ENCODE results near the gene OR9Q1.
A peak's percentile ranks its signal among the peaks of the same experiment; 100 is the strongest.

Gene OR9Q1

GRCh38 chr11:58177409-58178054 lies 153.9 kb downstream of the OR9Q1 start:
- Histone ChIP-seq H3K4me1 (ENCODE audit: control insufficient read depth in 2 of 2, insufficient read depth in 2 of 2, low read length in 2 of 2) (no peaks in the 10 kb centered on the region), H3K27me3 (ENCODE audit: control insufficient read depth in 2 of 2, insufficient read depth in 2 of 2, low read length in 2 of 2) (no peaks in the 10 kb centered on the region), H3K4me3 (ENCODE audit: low read length in 2 of 2) (no peak overlapping the region), H3K27ac (ENCODE audit: low read depth in 2 of 2, low read length in 2 of 2) (no peak overlapping the region), H3K9ac (ENCODE audit: low read depth in 1 of 2, low read length in 2 of 2) (no peak overlapping the region), H3K9me3 (ENCODE audit: control insufficient read depth in 2 of 2, low read length in 2 of 2) (no peaks in the 10 kb centered on the region), H3K36me3 (ENCODE audit: control insufficient read depth in 2 of 2, insufficient read depth in 2 of 2, low read length in 2 of 2) (no peaks in the 10 kb centered on the region)

- H3K27ac ChIP-seq (ENCODE audit: low read depth in 2 of 2, low read length in 2 of 2): no peak overlapping the region
- no peaks in the 10 kb centered on the region for H3K27me3 ChIP-seq (ENCODE audit: control insufficient read depth in 2 of 2, insufficient read depth in 2 of 2, low read length in 2 of 2)
- H3K9ac ChIP-seq (ENCODE audit: low read depth in 1 of 2, low read length in 2 of 2): no peak overlapping the region
- no peaks in the 10 kb centered on the region for H3K9me3 ChIP-seq (ENCODE audit: control insufficient read depth in 2 of 2, low read length in 2 of 2)
- H3K4me3 ChIP-seq (ENCODE audit: low read length in 2 of 2): no peak overlapping the region
- H3K36me3 ChIP-seq (ENCODE audit: control insufficient read depth in 2 of 2, insufficient read depth in 2 of 2, low read length in 2 of 2): no peaks in the 10 kb centered on the region
- no peaks in the 10 kb centered on the region for H3K4me1 ChIP-seq (ENCODE audit: control insufficient read depth in 2 of 2, insufficient read depth in 2 of 2, low read length in 2 of 2)
Measured at GRCh38 chr11:58178444-58178843, 154.8 kb downstream of the OR9Q1 start.

- no peaks in the 10 kb centered on the region for H3K36me3 ChIP-seq (ENCODE audit: control insufficient read depth in 2 of 2, insufficient read depth in 2 of 2, low read length in 2 of 2)
- no peaks in the 10 kb centered on the region for H3K27me3 ChIP-seq (ENCODE audit: control insufficient read depth in 2 of 2, insufficient read depth in 2 of 2, low read length in 2 of 2)
- no peak overlapping the region for H3K27ac ChIP-seq (ENCODE audit: low read depth in 2 of 2, low read length in 2 of 2)
- no peak overlapping the region for H3K4me3 ChIP-seq (ENCODE audit: low read length in 2 of 2)
- no peaks in the 10 kb centered on the region for H3K4me1 ChIP-seq (ENCODE audit: control insufficient read depth in 2 of 2, insufficient read depth in 2 of 2, low read length in 2 of 2)
- no peaks in the 10 kb centered on the region for H3K9me3 ChIP-seq (ENCODE audit: control insufficient read depth in 2 of 2, low read length in 2 of 2)
- H3K9ac ChIP-seq (ENCODE audit: low read depth in 1 of 2, low read length in 2 of 2): no peak overlapping the region
Measured at GRCh38 chr11:58179648-58180047, 156.0 kb downstream of the OR9Q1 start.

DNA sequence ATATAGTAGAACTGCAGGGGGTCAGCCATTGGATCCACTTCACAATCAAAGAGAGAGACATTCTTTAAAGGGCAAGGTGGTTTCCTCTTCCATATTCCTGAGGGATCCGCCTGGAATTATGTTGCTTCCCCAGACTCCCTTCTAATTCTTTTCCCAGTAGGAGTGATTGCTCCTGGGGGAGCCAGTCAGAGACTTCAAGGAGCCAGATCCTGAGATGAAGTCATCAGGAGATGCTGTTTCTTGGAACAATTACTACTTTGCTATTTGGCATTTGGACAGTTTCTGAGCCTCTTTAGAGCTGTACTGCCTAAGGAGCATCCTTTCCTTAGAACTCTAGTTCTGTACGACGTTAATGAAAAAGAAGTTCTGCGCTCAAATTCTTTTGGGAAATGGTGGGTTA lies 163.3 kb downstream of the OR9Q1 start:
- H3K9ac ChIP-seq (ENCODE audit: low read depth in 1 of 2, low read length in 2 of 2): no peak overlapping the region

GRCh38 chr11:58188770-58189169 lies 165.1 kb downstream of the OR9Q1 start, which contains the start of gene OR9Q2:
Gene OR9Q2, plus strand, starts transcription at chr11:58189070. Its CDS starts 1,421 bp downstream, at chr11:58190491.
- H3K9me3 ChIP-seq (ENCODE audit: control insufficient read depth in 2 of 2, low read length in 2 of 2): no peaks in the 10 kb centered on the region
- H3K4me3 ChIP-seq (ENCODE audit: low read length in 2 of 2): no peak within 1 kb of the TSS
- H3K27me3 ChIP-seq (ENCODE audit: control insufficient read depth in 2 of 2, insufficient read depth in 2 of 2, low read length in 2 of 2): no peaks in the 10 kb centered on the region
- no peak within 1 kb of the TSS for H3K9ac ChIP-seq (ENCODE audit: low read depth in 1 of 2, low read length in 2 of 2)
- no peaks in the 10 kb centered on the region for H3K36me3 ChIP-seq (ENCODE audit: control insufficient read depth in 2 of 2, insufficient read depth in 2 of 2, low read length in 2 of 2)
- H3K4me1 ChIP-seq (ENCODE audit: control insufficient read depth in 2 of 2, insufficient read depth in 2 of 2, low read length in 2 of 2): peaks cover 10 to 18% of the 10 kb centered on the region in 2 donors
- H3K27ac ChIP-seq (ENCODE audit: low read depth in 2 of 2, low read length in 2 of 2): no peak within 1 kb of the TSS

More for the DNA sequence above, 163.3 kb downstream of the OR9Q1 start:
- H3K27me3 ChIP-seq (ENCODE audit: control insufficient read depth in 2 of 2, insufficient read depth in 2 of 2, low read length in 2 of 2): no peaks in the 10 kb centered on the region
- H3K36me3 ChIP-seq (ENCODE audit: control insufficient read depth in 2 of 2, insufficient read depth in 2 of 2, low read length in 2 of 2): no peaks in the 10 kb centered on the region
- no peaks in the 10 kb centered on the region for H3K9me3 ChIP-seq (ENCODE audit: control insufficient read depth in 2 of 2, low read length in 2 of 2)
- no peak overlapping the region for H3K4me3 ChIP-seq (ENCODE audit: low read length in 2 of 2)
- H3K27ac ChIP-seq (ENCODE audit: low read depth in 2 of 2, low read length in 2 of 2): no peak overlapping the region
- peaks cover 2 to 5% of the 10 kb centered on the region in 2 donors for H3K4me1 ChIP-seq (ENCODE audit: control insufficient read depth in 2 of 2, insufficient read depth in 2 of 2, low read length in 2 of 2)

DNA sequence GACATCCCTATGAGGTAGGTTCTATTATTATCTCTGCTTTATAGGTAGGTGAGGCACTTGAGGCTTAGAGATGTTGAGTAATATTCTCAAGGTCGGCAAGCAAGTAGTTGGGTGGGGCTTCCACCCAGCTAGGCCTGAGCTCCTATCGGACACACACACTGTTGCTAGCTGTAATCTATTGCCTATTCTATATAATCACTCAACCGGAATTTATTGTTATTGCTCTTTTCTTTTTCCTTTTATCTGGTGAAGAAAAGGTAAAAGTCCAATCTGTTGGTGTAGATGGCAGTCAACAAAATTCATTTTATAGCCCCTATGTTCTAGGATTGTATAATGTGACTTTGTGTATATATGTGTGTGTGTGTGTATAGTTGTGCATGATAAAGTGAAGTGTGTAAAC lies 168.5 kb downstream of the OR9Q1 start:
- Histone ChIP-seq H3K4me3 (ENCODE audit: low read length in 2 of 2) (peak overlapping the region in 1 of 2 donors; percentile 44), H3K9me3 (ENCODE audit: control insufficient read depth in 2 of 2, low read length in 2 of 2) (no peaks in the 10 kb centered on the region), H3K4me1 (ENCODE audit: control insufficient read depth in 2 of 2, insufficient read depth in 2 of 2, low read length in 2 of 2) (peaks cover 12 to 18% of the 10 kb centered on the region in 2 donors), H3K36me3 (ENCODE audit: control insufficient read depth in 2 of 2, insufficient read depth in 2 of 2, low read length in 2 of 2) (no peaks in the 10 kb centered on the region), H3K9ac (ENCODE audit: low read depth in 1 of 2, low read length in 2 of 2) (no peak overlapping the region), H3K27me3 (ENCODE audit: control insufficient read depth in 2 of 2, insufficient read depth in 2 of 2, low read length in 2 of 2) (no peaks in the 10 kb centered on the region), H3K27ac (ENCODE audit: low read depth in 2 of 2, low read length in 2 of 2) (peak overlapping the region; percentile 81 to 89)

DNA sequence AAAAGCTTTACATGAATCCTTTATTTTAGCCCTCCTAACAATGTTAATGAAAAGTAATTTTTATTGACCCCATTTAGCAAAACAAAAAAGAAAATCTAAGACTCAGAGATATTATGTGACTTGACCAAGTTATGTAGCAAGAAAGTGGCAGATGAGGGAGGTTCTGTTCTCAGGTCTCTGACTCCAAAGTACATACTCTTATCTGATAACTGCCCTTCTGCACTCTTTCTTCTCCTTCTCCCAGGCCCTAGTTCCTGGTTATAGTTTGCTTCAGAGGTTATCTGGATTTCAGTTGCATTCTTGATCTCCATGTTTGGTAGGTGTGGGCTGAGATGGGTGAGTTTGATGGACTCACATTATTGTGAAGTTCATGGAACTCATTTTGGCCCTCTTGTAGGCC lies 169.7 kb downstream of the OR9Q1 start:
- peak overlapping the region in 1 of 2 donors; percentile 5 for H3K9ac ChIP-seq (ENCODE audit: low read depth in 1 of 2, low read length in 2 of 2)
- peak overlapping the region; percentile 81 to 89 for H3K27ac ChIP-seq (ENCODE audit: low read depth in 2 of 2, low read length in 2 of 2)
- no peaks in the 10 kb centered on the region for H3K27me3 ChIP-seq (ENCODE audit: control insufficient read depth in 2 of 2, insufficient read depth in 2 of 2, low read length in 2 of 2)
- H3K9me3 ChIP-seq (ENCODE audit: control insufficient read depth in 2 of 2, low read length in 2 of 2): peaks cover 0 to 3% of the 10 kb centered on the region in 2 donors
- no peaks in the 10 kb centered on the region for H3K36me3 ChIP-seq (ENCODE audit: control insufficient read depth in 2 of 2, insufficient read depth in 2 of 2, low read length in 2 of 2)
- peaks cover 12 to 18% of the 10 kb centered on the region in 2 donors for H3K4me1 ChIP-seq (ENCODE audit: control insufficient read depth in 2 of 2, insufficient read depth in 2 of 2, low read length in 2 of 2)
- peak overlapping the region in 1 of 2 donors; percentile 31 for H3K4me3 ChIP-seq (ENCODE audit: low read length in 2 of 2)

GRCh38 chr11:58195939-58196338 lies 172.3 kb downstream of the OR9Q1 start:
- Histone ChIP-seq H3K27ac (ENCODE audit: low read depth in 2 of 2, low read length in 2 of 2) (no peak overlapping the region), H3K36me3 (ENCODE audit: control insufficient read depth in 2 of 2, insufficient read depth in 2 of 2, low read length in 2 of 2) (no peaks in the 10 kb centered on the region), H3K27me3 (ENCODE audit: control insufficient read depth in 2 of 2, insufficient read depth in 2 of 2, low read length in 2 of 2) (no peaks in the 10 kb centered on the region), H3K4me3 (ENCODE audit: low read length in 2 of 2) (no peak overlapping the region), H3K9me3 (ENCODE audit: control insufficient read depth in 2 of 2, low read length in 2 of 2) (peaks cover 0 to 3% of the 10 kb centered on the region in 2 donors), H3K4me1 (ENCODE audit: control insufficient read depth in 2 of 2, insufficient read depth in 2 of 2, low read length in 2 of 2) (peaks cover 10 to 18% of the 10 kb centered on the region in 2 donors), H3K9ac (ENCODE audit: low read depth in 1 of 2, low read length in 2 of 2) (no peak overlapping the region)

DNA sequence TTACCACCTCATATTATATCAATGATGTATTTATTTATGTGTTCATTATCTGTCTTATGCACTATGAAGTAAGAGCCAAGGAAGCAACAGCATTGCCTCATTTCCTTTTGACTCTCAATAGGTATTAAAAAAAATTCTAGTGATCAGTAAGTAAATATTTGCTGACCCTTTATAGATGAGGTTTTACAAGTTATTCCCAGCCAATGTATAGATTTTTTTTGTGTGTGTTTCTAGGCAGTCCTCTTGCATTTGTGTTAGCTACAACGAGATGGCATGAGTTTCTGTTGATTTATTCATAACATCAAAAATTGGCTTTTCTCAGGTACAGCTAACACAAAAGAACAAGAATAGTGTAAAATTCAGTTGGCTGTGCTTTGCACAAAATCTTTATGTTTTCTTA lies 175.6 kb downstream of the OR9Q1 start:
- Histone ChIP-seq H3K36me3 (ENCODE audit: control insufficient read depth in 2 of 2, insufficient read depth in 2 of 2, low read length in 2 of 2) (no peaks in the 10 kb centered on the region), H3K27me3 (ENCODE audit: control insufficient read depth in 2 of 2, insufficient read depth in 2 of 2, low read length in 2 of 2) (no peaks in the 10 kb centered on the region), H3K9ac (ENCODE audit: low read depth in 1 of 2, low read length in 2 of 2) (no peak overlapping the region), H3K27ac (ENCODE audit: low read depth in 2 of 2, low read length in 2 of 2) (no peak overlapping the region), H3K4me3 (ENCODE audit: low read length in 2 of 2) (no peak overlapping the region), H3K9me3 (ENCODE audit: control insufficient read depth in 2 of 2, low read length in 2 of 2) (peaks cover 0 to 3% of the 10 kb centered on the region in 2 donors), H3K4me1 (ENCODE audit: control insufficient read depth in 2 of 2, insufficient read depth in 2 of 2, low read length in 2 of 2) (no peaks in the 10 kb centered on the region)

DNA sequence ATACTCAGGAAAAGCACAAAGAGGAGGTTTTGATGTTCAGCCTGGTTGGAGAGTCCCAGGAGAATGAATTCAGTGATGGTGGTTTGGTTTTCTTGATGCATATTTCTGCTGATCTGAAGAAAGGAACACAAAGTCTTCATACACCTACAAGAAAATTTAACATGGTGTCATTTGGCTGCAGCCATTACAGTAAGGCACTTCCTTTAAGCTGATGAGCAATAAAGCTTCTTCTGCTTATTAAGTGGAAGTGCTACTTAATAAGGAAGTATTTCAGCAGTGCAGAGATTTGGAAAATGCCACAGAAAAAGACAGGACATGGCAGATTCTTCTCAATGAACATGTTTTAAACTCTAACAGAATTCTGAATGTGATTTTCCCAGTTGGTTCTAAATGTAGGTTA lies 180.4 kb downstream of the OR9Q1 start, which contains the start of gene OR1S2:
TSS of gene OR1S2 (minus strand) at position 101 of the 400 bp plus-strand sequence. CDS start at position 101, 0 bp downstream.
- Histone ChIP-seq H3K27ac (ENCODE audit: low read depth in 2 of 2, low read length in 2 of 2) (no peak within 1 kb of the TSS), H3K9me3 (ENCODE audit: control insufficient read depth in 2 of 2, low read length in 2 of 2) (no peaks in the 10 kb centered on the region), H3K9ac (ENCODE audit: low read depth in 1 of 2, low read length in 2 of 2) (no peak within 1 kb of the TSS), H3K4me1 (ENCODE audit: control insufficient read depth in 2 of 2, insufficient read depth in 2 of 2, low read length in 2 of 2) (no peaks in the 10 kb centered on the region), H3K27me3 (ENCODE audit: control insufficient read depth in 2 of 2, insufficient read depth in 2 of 2, low read length in 2 of 2) (no peaks in the 10 kb centered on the region), H3K4me3 (ENCODE audit: low read length in 2 of 2) (no peak within 1 kb of the TSS), H3K36me3 (ENCODE audit: control insufficient read depth in 2 of 2, insufficient read depth in 2 of 2, low read length in 2 of 2) (no peaks in the 10 kb centered on the region)
